ENCODE data around the gene DDAH2. TPM values are rescaled to one million over a fixed set of nuclear protein-coding genes. Genes with fewer than 3 reads are reported as not detected.
A peak's percentile ranks its signal among the peaks of the same experiment; 100 is the strongest.

Gene DDAH2
- total RNA-seq, 3 donors from 2014 or later (not counting 1 experiment from before 2014, with no cell fraction given): 22.3 to 36.1 (median 24.6) TPM

DNA sequence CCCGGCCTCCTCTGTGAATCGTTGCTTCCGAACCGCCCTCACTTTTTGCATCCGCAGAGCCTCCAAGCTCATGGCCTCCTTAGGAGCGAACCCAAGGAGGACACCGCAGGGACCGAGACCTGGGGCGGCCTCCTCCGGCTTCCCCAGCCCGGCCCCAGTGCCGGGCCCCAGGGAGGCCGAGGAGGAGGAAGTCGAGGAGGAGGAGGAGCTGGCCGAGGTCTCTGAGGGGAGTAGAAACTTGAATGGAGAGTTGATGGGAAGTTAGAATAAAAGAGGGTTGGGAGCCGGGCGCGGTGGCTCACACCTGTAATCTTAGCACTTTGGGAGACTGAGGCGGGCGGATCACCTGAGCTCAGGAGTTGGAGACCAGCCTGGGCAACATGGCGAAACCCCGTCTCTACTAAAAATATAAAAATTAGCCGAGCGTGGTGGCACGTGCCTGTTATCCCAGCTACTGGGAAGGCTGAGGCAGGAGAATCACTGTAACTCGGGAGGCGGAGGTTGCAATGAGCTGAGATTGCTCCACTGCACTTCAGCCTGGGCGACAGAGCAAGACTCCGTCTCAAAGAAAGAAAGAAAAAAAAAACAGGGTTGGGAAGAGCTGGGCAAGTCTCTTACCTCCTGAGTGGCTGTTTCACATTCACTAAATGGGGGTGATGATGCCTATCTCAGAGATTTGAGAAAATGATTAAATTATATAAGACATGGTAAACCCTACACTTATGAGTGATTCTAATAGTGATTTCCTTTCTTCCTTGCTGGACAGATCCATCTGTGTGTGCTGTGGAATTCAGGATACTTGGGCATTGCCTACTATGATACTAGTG, 11.5 kb upstream of the DDAH2 start:
- Histone ChIP-seq H3K27ac (ENCODE audit: low read length) (peak overlapping the region; percentile 49), H3K9me3 (ENCODE audit: control insufficient read depth, insufficient read depth, low read length) (no peaks in the 10 kb centered on the region), H3K4me3 (ENCODE audit: low read length) (peak overlapping the region; percentile 66), H3K4me1 (ENCODE audit: control insufficient read depth, insufficient read depth, low read length) (peaks cover 44% of the 10 kb centered on the region), H3K36me3 (ENCODE audit: control insufficient read depth, insufficient read depth, low read length) (no peaks in the 10 kb centered on the region), H3K27me3 (ENCODE audit: control insufficient read depth, insufficient read depth, low read length) (no peaks in the 10 kb centered on the region)
- DNase-seq: no peak
- Mint-ChIP-seq H3K4me3 (peak overlapping the region; percentile 97), H3K9me3 (no peaks in the 10 kb centered on the region), H3K27ac (peak overlapping the region; percentile 91 to 99), H3K27me3 (ENCODE audit: low read depth in 2 of 2) (no peaks in the 10 kb centered on the region), H3K36me3 (no peaks in the 10 kb centered on the region), H3K4me1 (peaks cover 52 to 63% of the 10 kb centered on the region in 2 donors)
- peak in 1 of 3 donors; percentile 5 for ATAC-seq
- 12% methylated on average over 29 of the region's 29 CpGs for WGBS (ENCODE audit: insufficient coverage)
- intact Hi-C loops (cut with micrococcal nuclease): no loop called here
- TF ChIP-seq, protein P1, sequence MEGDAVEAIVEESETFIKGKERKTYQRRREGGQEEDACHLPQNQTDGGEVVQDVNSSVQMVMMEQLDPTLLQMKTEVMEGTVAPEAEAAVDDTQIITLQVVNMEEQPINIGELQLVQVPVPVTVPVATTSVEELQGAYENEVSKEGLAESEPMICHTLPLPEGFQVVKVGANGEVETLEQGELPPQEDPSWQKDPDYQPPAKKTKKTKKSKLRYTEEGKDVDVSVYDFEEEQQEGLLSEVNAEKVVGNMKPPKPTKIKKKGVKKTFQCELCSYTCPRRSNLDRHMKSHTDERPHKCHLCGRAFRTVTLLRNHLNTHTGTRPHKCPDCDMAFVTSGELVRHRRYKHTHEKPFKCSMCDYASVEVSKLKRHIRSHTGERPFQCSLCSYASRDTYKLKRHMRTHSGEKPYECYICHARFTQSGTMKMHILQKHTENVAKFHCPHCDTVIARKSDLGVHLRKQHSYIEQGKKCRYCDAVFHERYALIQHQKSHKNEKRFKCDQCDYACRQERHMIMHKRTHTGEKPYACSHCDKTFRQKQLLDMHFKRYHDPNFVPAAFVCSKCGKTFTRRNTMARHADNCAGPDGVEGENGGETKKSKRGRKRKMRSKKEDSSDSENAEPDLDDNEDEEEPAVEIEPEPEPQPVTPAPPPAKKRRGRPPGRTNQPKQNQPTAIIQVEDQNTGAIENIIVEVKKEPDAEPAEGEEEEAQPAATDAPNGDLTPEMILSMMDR (IDR thresholded peaks at IDR 0.05): no peak

DNA sequence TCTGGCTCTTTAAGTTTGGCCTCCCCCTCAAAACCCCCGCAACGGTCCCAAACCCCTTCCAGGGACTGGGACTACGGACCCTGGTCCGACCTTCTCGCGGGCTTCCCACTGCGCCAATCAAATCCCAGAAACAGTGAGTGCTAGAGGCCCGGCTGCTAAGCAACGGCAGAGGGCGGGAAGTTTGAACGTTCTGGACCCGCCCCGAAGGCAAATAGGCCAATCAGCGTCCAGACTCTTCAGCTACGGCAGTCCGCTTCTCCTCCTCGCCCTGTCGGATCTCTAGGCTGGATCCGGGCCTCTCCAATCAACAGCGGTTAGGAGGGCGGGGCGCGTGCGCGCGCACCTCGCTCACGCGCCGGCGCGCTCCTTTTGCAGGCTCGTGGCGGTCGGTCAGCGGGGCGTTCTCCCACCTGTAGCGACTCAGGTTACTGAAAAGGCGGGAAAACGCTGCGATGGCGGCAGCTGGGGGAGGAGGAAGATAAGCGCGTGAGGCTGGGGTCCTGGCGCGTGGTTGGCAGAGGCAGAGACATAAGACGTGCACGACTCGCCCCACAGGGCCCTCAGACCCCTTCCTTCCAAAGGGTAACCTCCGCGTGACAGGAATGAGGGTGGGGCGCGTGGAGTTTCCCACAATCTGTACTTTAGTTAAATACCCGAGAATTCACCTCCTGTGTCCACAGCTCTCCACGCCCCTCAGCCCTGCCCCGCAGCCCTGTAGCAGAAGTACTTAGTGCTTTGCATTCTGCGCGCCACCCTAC, 10.7 kb upstream of the DDAH2 start, which contains the start of gene MSH5:
MSH5 (plus strand) TSS at position 367 of the 758 bp plus-strand sequence. CDS start 462 bp downstream, outside the sequence.
- peaks cover 60 to 71% of the 10 kb centered on the region in 2 donors for H3K4me1 Mint-ChIP-seq
- Histone ChIP-seq H3K27ac (ENCODE audit: low read length) (peak within 1 kb of the TSS; percentile 83), H3K9me3 (ENCODE audit: control insufficient read depth, insufficient read depth, low read length) (no peaks in the 10 kb centered on the region), H3K4me3 (ENCODE audit: low read length) (peak within 1 kb of the TSS; percentile 66), H3K27me3 (ENCODE audit: control insufficient read depth, insufficient read depth, low read length) (no peaks in the 10 kb centered on the region), H3K4me1 (ENCODE audit: control insufficient read depth, insufficient read depth, low read length) (peaks cover 44% of the 10 kb centered on the region), H3K36me3 (ENCODE audit: control insufficient read depth, insufficient read depth, low read length) (no peaks in the 10 kb centered on the region)
- TF ChIP-seq, protein P1 (IDR thresholded peaks at IDR 0.05): no peak
- peak within 1 kb of the TSS; percentile 97 for H3K4me3 Mint-ChIP-seq
- intact Hi-C loops (cut with micrococcal nuclease): loop anchor here (2.0 to 10.0 kb wide), 6 partner anchors 58 to 195 kb away; partner anchors contain the start of genes ATP6V1G2, BAG6, DDX39B and GPANK1
- peak; percentile 95 to 97 for DNase-seq
- no peaks in the 10 kb centered on the region for H3K27me3 Mint-ChIP-seq (ENCODE audit: low read depth in 2 of 2)
- no peaks in the 10 kb centered on the region for H3K9me3 Mint-ChIP-seq
- WGBS (ENCODE audit: insufficient coverage): 0% methylated on average over 58 of the region's 58 CpGs
- H3K36me3 Mint-ChIP-seq: no peaks in the 10 kb centered on the region
- ATAC-seq: peak; percentile 74 to 95 (median 89)
- peak within 1 kb of the TSS; percentile 91 to 99 for H3K27ac Mint-ChIP-seq

DNA sequence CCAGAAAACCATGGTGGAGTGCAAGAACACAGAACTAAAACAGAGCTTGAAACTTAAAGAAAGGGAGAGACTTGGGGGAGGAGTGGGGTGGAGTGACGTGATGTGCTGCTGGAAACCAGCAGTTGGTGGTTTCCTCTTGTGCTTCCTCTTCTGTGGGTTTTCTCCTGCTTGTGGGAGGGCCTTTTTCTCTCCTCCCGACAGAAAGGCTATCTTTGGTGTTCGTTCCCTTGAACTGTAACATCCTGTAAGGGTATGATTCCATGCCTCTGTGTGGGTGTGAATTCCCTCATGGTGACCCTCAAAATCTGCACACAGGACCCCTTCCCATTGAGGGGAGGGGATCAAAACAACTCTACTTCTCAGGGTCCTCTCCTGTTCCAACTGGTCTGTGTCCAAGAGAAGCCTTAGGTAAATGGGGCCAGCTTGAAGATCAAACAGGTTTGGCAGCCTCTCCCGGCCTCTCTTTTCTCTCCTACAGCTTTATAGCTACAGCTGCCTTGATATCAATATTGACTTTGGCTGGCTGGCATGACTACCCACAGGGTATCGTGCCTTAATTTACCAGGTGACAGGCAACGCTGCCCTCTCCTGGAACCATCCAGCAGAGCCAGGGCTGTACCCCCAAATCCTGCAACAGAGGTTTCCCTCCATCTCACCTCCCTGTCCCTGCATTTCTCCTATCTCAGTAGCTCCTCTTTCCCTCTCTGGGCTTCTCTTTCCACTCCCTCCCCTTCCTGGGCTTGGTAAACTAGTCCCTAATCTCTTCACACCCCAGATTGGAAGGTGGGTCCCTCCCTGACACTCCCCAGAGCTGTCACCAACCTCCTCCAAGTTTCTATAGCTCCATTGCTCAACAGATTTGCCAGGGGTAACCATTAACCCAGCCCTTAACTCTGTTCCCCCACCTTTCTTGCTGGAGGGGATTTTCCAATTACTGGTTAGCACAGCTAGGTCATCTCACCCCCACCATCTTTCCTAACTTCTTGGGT, 9.2 kb upstream of the DDAH2 start:
- 2% methylated on average over 4 of the region's 6 CpGs for WGBS (ENCODE audit: insufficient coverage)
- peak overlapping the region; percentile 97 for H3K4me3 Mint-ChIP-seq
- no peaks in the 10 kb centered on the region for H3K9me3 Mint-ChIP-seq
- intact Hi-C loops (cut with micrococcal nuclease): loop anchor here (1.0 to 10.0 kb wide), 7 partner anchors 35 to 193 kb away; partner anchors contain the start of genes ABHD16A, ATP6V1G2, BAG6 and DDX39B
- TF ChIP-seq, protein P1 (IDR thresholded peaks at IDR 0.05): no peak
- peak overlapping the region; percentile 91 to 99 for H3K27ac Mint-ChIP-seq
- peak; percentile 58 to 92 for DNase-seq
- peaks cover 66 to 85% of the 10 kb centered on the region in 2 donors for H3K4me1 Mint-ChIP-seq
- no peaks in the 10 kb centered on the region for H3K36me3 Mint-ChIP-seq
- ATAC-seq: peak; percentile 21 to 40 (median 40)
- Histone ChIP-seq H3K27me3 (ENCODE audit: control insufficient read depth, insufficient read depth, low read length) (no peaks in the 10 kb centered on the region), H3K4me1 (ENCODE audit: control insufficient read depth, insufficient read depth, low read length) (peaks cover 59% of the 10 kb centered on the region), H3K9me3 (ENCODE audit: control insufficient read depth, insufficient read depth, low read length) (no peaks in the 10 kb centered on the region), H3K27ac (ENCODE audit: low read length) (peak overlapping the region; percentile 83), H3K36me3 (ENCODE audit: control insufficient read depth, insufficient read depth, low read length) (peaks cover 11% of the 10 kb centered on the region), H3K4me3 (ENCODE audit: low read length) (peak overlapping the region; percentile 17)
- no peaks in the 10 kb centered on the region for H3K27me3 Mint-ChIP-seq (ENCODE audit: low read depth in 2 of 2)

Measured in natural killer cell (primary cell).